H9 (cell line): ENCODE results near the gene ASGR2. TPM values are rescaled to one million over a fixed set of nuclear protein-coding genes. Genes with fewer than 3 reads are reported as not detected.

Source experiments
- DNase-seq: peaks from one replicate; pipeline ENCODE4 v3.0.0-alpha.2; 2017
- H2AFZ ChIP-seq: one replicate; pipeline ENCODE4 v1.6.1; 2013; ENCODE audit warnings: mild to moderate bottlenecking, low read length, control low read depth, moderate library complexity
- H2AK5ac ChIP-seq: 2 replicates; pipeline ENCODE4 v1.6.1; 2013; ENCODE audit warnings: low read length, control low read depth, mixed read lengths; ENCODE audit not compliant: insufficient read length
- H2BK120ac ChIP-seq: one replicate; pipeline ENCODE4 v1.6.1; 2013; ENCODE audit warnings: low read depth, mild to moderate bottlenecking, low read length, control low read depth, inconsistent platforms; ENCODE audit not compliant: poor library complexity, severe bottlenecking
- H2BK12ac ChIP-seq: 2 replicates; pipeline ENCODE4 v1.6.1; 2013; ENCODE audit warnings: low read length, control low read depth, mixed read lengths, low read depth; ENCODE audit not compliant: insufficient read length
- H2BK15ac ChIP-seq: 2 replicates; pipeline ENCODE4 v1.6.1; 2013; ENCODE audit warnings: low read depth, low read length, control low read depth
- H2BK20ac ChIP-seq: one replicate; pipeline ENCODE4 v1.6.1; 2013; ENCODE audit warnings: low read depth, mild to moderate bottlenecking, low read length, control low read depth, inconsistent platforms; ENCODE audit not compliant: poor library complexity, severe bottlenecking
- H2BK5ac ChIP-seq: 2 replicates; pipeline ENCODE4 v1.6.1; 2013; ENCODE audit warnings: low read length, control low read depth, mixed read lengths; ENCODE audit not compliant: insufficient read length
- H3K14ac ChIP-seq: 2 replicates; pipeline ENCODE4 v1.6.1; 2013; ENCODE audit warnings: low read length, control low read depth; ENCODE audit not compliant: insufficient read depth
- H3K18ac ChIP-seq: 2 replicates; pipeline ENCODE4 v1.6.1; 2013; ENCODE audit warnings: low read depth, mild to moderate bottlenecking, mixed read lengths, low read length, control low read depth; ENCODE audit not compliant: insufficient read length
- H3K23ac ChIP-seq: 2 replicates; pipeline ENCODE4 v1.6.1; 2013; ENCODE audit warnings: low read length, control low read depth, mixed read lengths, low read depth; ENCODE audit not compliant: insufficient read length
- H3K23me2 ChIP-seq: 2 replicates; pipeline ENCODE4 v1.6.1; 2013; ENCODE audit warnings: low read depth, mild to moderate bottlenecking, mixed read lengths, low read length, control low read depth; ENCODE audit not compliant: insufficient read length, poor library complexity, severe bottlenecking
- H3K27ac ChIP-seq: 2 replicates; pipeline ENCODE4 v1.5.1; 2013; ENCODE audit warnings: low read length, control low read depth, mixed read lengths, low read depth; ENCODE audit not compliant: insufficient read length
- H3K27me3 ChIP-seq: 2 replicates; pipeline ENCODE4 v1.6.1; 2013; ENCODE audit warnings: low read length, control low read depth, inconsistent platforms; ENCODE audit not compliant: insufficient read depth
- H3K4ac ChIP-seq: 2 replicates; pipeline ENCODE4 v1.6.1; 2013; ENCODE audit warnings: low read depth, mild to moderate bottlenecking, control low read depth, inconsistent platforms, low read length, moderate library complexity
- H3K4me1 ChIP-seq: 2 replicates; pipeline ENCODE4 v1.6.1; 2013; ENCODE audit warnings: low read length, control low read depth, inconsistent platforms; ENCODE audit not compliant: insufficient read depth
- H3K4me2 ChIP-seq: 2 replicates; pipeline ENCODE4 v1.6.1; 2013; ENCODE audit warnings: low read length, control low read depth, mixed read lengths; ENCODE audit not compliant: insufficient read length, insufficient read depth
- H3K56ac ChIP-seq: 2 replicates; pipeline ENCODE4 v1.6.1; 2013; ENCODE audit warnings: low read depth, mild to moderate bottlenecking, mixed read lengths, low read length, control low read depth; ENCODE audit not compliant: insufficient read length
- H3K79me1 ChIP-seq: 2 replicates; pipeline ENCODE4 v1.6.1; 2013; ENCODE audit warnings: low read depth, mild to moderate bottlenecking, moderate library complexity, low read length, control low read depth, inconsistent platforms; ENCODE audit not compliant: insufficient read depth, poor library complexity, severe bottlenecking
- H3K79me2 ChIP-seq: 2 replicates; pipeline ENCODE4 v1.6.1; 2013; ENCODE audit warnings: low read length, control low read depth, inconsistent platforms; ENCODE audit not compliant: insufficient read depth
- H3K9ac ChIP-seq: 2 replicates; pipeline ENCODE4 v1.6.1; 2013; ENCODE audit warnings: low read length, control low read depth, mixed read lengths; ENCODE audit not compliant: insufficient read length; ENCODE audit errors: extremely low read depth
- H3K9me3 ChIP-seq: one replicate; pipeline ENCODE4 v1.6.1; 2013; ENCODE audit warnings: low read depth, low read length, inconsistent platforms; ENCODE audit not compliant: control insufficient read depth
- H3T11ph ChIP-seq: one replicate; pipeline ENCODE4 v1.6.1; 2013; ENCODE audit warnings: mild to moderate bottlenecking, low read length, control low read depth, inconsistent platforms
- H4K20me1 ChIP-seq: one replicate; pipeline ENCODE4 v1.6.1; 2013; ENCODE audit not compliant: control insufficient read depth, insufficient read length, insufficient read depth
- H4K5ac ChIP-seq: 2 replicates; pipeline ENCODE4 v1.6.1; 2013; ENCODE audit warnings: low read depth, mild to moderate bottlenecking, mixed read lengths, low read length, control low read depth; ENCODE audit not compliant: insufficient read length
- H4K8ac ChIP-seq: replicated peaks from 2 replicates; pipeline ENCODE4 v1.6.1; 2013; ENCODE audit warnings: low read length, control low read depth, mixed read lengths, low read depth; ENCODE audit not compliant: insufficient read length
- H4K91ac ChIP-seq: 2 replicates; pipeline ENCODE4 v1.6.1; 2013; ENCODE audit warnings: low read depth, mild to moderate bottlenecking, moderate library complexity, mixed read lengths, low read length, control low read depth; ENCODE audit not compliant: insufficient read length
- H3K27ac Mint-ChIP-seq, 3 experiments: 2 replicates in 2 of 3; 3 replicates in 1 of 3; pipeline ENCODE4 v1.8.0; 2020 to 2021; ENCODE audit warnings: mixed read lengths in 3 of 3, mild to moderate bottlenecking in 1 of 3, moderate library complexity in 1 of 3
- H3K27me3 Mint-ChIP-seq: 2 replicates; pipeline ENCODE4 v1.8.0; 2021; ENCODE audit warnings: low read depth, mild to moderate bottlenecking, moderate library complexity, mixed read lengths
- H3K36me3 Mint-ChIP-seq, 3 experiments: 2 replicates in 2 of 3; 3 replicates in 1 of 3; pipeline ENCODE4 v1.8.0; 2020 to 2021; ENCODE audit warnings: low read depth in 3 of 3, mixed read lengths in 3 of 3; ENCODE audit not compliant: insufficient read depth in 1 of 3
- H3K4me1 Mint-ChIP-seq, 2 experiments: 2 replicates each; pipeline ENCODE4 v1.8.0; 2020; ENCODE audit warnings: mixed read lengths in 2 of 2
- H3K4me3 Mint-ChIP-seq, 2 experiments: 2 replicates in 1 of 2; 3 replicates in 1 of 2; pipeline ENCODE4 v1.8.0; 2020 to 2021; ENCODE audit warnings: mild to moderate bottlenecking in 2 of 2, mixed read lengths in 2 of 2, moderate library complexity in 1 of 2
- H3K9me3 Mint-ChIP-seq, 2 experiments: 2 replicates in 1 of 2; 3 replicates in 1 of 2; pipeline ENCODE4 v1.8.0; 2020; ENCODE audit warnings: mild to moderate bottlenecking in 2 of 2, mixed read lengths in 2 of 2, moderate library complexity in 1 of 2
- CTCF ChIP-seq: fragments of 200-600 bp; sonication (generic); conservative IDR thresholded peaks from 3 replicates; pipeline ENCODE4 v1.8.0; 2021; ENCODE audit warnings: antibody characterized with exemption, mild to moderate bottlenecking
- WGBS: extraction: QIAGEN DNeasy Blood & Tissue Kit; methylation state at CpG from one replicate; pipeline ENCODE4 v1.1.7; 2013; ENCODE audit warnings: missing lambda C conversion rate, low lambda C conversion rate, mixed read lengths; ENCODE audit not compliant: insufficient read length; ENCODE audit errors: extremely low coverage; 5-methylcytosine and 5-hydroxymethylcytosine counted together
- total RNA-seq: library from RNA; stranded (reverse); gene quantifications from 2 replicates; pipeline ENCODE4 v1.2.1, GENCODE V29; 2021

Gene ASGR2
- total RNA-seq, 1 experiment from 2014 or later = not detected

DNA sequence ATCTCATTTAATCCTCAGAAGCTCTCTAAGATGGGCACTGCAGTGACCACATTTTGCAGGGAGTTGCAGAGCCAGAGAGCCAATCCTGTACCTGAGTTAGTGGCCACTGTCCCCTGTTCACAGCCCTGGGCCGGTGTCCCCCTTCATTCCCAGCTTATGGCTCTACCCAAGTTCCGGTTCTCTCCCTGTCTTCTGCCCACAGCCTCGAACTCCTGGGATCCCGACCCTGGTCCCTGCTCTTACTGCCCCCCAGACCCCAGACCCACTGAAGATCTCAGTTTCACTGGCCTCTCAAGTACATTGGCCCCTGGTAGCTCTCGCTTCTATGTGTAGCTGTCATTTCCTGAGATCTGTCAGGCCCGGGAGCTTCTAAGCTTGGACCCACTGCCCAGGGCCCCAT is 12.2 kb downstream of the ASGR2 start:
- Histone ChIP-seq H2BK20ac (no peak overlapping the region), H3K23ac (no peak overlapping the region)
- H3K27ac Mint-ChIP-seq = no peak overlapping the region

More for the DNA sequence above, 12.2 kb downstream of the ASGR2 start:
- no peak for TF ChIP-seq CTCF
- no peak overlapping the region for H3K27ac ChIP-seq
- H4K91ac ChIP-seq = no peak overlapping the region
- DNase-seq = no peak
- no peaks in the 10 kb centered on the region for H3K9me3 Mint-ChIP-seq
- H2AFZ ChIP-seq = no peak overlapping the region
- WGBS = no CpG with 5 or more reads among the region's 6 CpGs
- H3K79me1 ChIP-seq = no peaks in the 10 kb centered on the region
- no peak overlapping the region for H3K4me3 Mint-ChIP-seq
- H3K36me3 Mint-ChIP-seq = no peaks in the 10 kb centered on the region
- no peaks in the 10 kb centered on the region for H3K79me2 ChIP-seq
- no peak overlapping the region; the same call in 1 of the 2 replicates for H2BK15ac ChIP-seq
- H4K8ac ChIP-seq = no peak overlapping the region
- H3T11ph ChIP-seq = no peak overlapping the region
- H3K18ac ChIP-seq = no peak overlapping the region
- H3K56ac ChIP-seq = no peak overlapping the region
- no peak overlapping the region for H3K9ac ChIP-seq
- no peaks in the 10 kb centered on the region for H4K20me1 ChIP-seq
- H3K4me1 Mint-ChIP-seq = no peaks in the 10 kb centered on the region
- no peak overlapping the region for H4K5ac ChIP-seq
- no peak overlapping the region for H2BK120ac ChIP-seq
- peaks cover 17% of the 10 kb centered on the region for H3K27me3 Mint-ChIP-seq
- no peaks in the 10 kb centered on the region for H3K9me3 ChIP-seq
- no peak overlapping the region for H2BK12ac ChIP-seq
- no peak overlapping the region for H3K14ac ChIP-seq
- H3K4ac ChIP-seq = no peak overlapping the region
- no peaks in the 10 kb centered on the region for H3K4me1 ChIP-seq
- H3K27me3 ChIP-seq = no peaks in the 10 kb centered on the region
- H2AK5ac ChIP-seq = no peak overlapping the region
- no peaks in the 10 kb centered on the region for H3K23me2 ChIP-seq
- no peak overlapping the region for H2BK5ac ChIP-seq
- H3K4me2 ChIP-seq = no peak overlapping the region
